ENCODE measurements around the gene ODAPH.

DNA sequence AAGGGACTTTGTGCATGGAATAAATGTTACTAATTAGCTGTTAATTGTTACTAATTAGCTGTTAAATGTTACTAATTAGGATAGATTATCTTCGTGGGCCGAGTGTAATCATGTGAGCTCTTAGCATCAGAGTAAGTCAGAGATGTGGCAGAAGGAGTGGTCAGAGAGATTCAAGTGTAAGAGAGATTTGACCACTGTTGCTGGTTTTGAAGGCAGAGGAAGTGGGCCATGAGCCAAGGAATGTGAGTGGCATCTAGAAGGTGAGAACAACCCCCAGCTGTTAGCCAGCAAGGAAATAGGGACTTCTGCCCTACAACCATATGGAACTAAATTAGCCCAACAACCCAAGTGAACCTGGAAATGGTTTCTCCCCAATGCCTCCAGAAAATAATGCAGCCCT lies 28.2 kb downstream of the ODAPH start:
- no peak for TF ChIP-seq POLR2A (IDR thresholded peaks at IDR 0.05)
- TF ChIP-seq, protein P1, sequence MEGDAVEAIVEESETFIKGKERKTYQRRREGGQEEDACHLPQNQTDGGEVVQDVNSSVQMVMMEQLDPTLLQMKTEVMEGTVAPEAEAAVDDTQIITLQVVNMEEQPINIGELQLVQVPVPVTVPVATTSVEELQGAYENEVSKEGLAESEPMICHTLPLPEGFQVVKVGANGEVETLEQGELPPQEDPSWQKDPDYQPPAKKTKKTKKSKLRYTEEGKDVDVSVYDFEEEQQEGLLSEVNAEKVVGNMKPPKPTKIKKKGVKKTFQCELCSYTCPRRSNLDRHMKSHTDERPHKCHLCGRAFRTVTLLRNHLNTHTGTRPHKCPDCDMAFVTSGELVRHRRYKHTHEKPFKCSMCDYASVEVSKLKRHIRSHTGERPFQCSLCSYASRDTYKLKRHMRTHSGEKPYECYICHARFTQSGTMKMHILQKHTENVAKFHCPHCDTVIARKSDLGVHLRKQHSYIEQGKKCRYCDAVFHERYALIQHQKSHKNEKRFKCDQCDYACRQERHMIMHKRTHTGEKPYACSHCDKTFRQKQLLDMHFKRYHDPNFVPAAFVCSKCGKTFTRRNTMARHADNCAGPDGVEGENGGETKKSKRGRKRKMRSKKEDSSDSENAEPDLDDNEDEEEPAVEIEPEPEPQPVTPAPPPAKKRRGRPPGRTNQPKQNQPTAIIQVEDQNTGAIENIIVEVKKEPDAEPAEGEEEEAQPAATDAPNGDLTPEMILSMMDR (IDR thresholded peaks at IDR 0.05): no peak
